Measurements from ENCODE around the gene PRKCA.
"Not testable (repeated sequence)": the region's sequence is repeated elsewhere in the genome, so short reads cannot be mapped to it uniquely, and the experiment has no call there.

Gene PRKCA

GRCh38 chr17:66381701-66382362, 79.4 kb downstream of the PRKCA start:
- H3K4me3 Mint-ChIP-seq: no peak overlapping the region

DNA sequence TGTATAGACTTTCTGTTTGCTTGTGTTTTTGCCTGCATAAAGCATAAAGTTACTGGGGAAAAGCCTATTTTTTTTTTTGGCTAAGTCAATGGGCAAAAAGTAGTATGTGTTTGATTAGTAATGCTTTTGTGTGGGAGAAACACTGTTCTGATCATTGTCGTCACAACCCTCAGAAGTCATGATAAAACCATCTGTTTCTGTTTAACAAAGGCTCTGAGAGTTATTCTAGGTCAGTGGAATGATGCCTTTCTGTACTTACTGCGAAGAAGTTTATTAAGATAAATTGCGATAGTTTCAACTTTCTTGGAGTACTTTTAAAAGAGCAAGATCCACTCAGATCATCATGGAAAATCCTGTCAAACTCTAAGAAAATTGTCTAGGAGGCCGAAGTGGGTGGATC, 80.9 kb downstream of the PRKCA start:
- H3K9me3 Mint-ChIP-seq: no peaks in the 10 kb centered on the region
- peaks cover 36% of the 10 kb centered on the region for H3K4me1 Mint-ChIP-seq (ENCODE audit: low read depth)
- H3K4me3 Mint-ChIP-seq: no peak overlapping the region

More at GRCh38 chr17:66381701-66382362, 79.4 kb downstream of the PRKCA start:
- no peaks in the 10 kb centered on the region for H3K9me3 Mint-ChIP-seq
- peaks cover 23% of the 10 kb centered on the region for H3K4me1 Mint-ChIP-seq (ENCODE audit: low read depth)
- no peaks in the 10 kb centered on the region for H3K27me3 Mint-ChIP-seq (ENCODE audit: low read depth)
- H3K27ac Mint-ChIP-seq: no peak overlapping the region
- peaks cover 2% of the 10 kb centered on the region for H3K36me3 Mint-ChIP-seq (ENCODE audit: low read depth)

GRCh38 chr17:66386498-66387351, 84.3 kb downstream of the PRKCA start:
- no peak overlapping the region for H3K4me3 Mint-ChIP-seq
- H3K36me3 Mint-ChIP-seq (ENCODE audit: low read depth): peaks cover 26% of the 10 kb centered on the region
- H3K27me3 Mint-ChIP-seq (ENCODE audit: low read depth): no peaks in the 10 kb centered on the region
- H3K9me3 Mint-ChIP-seq: no peaks in the 10 kb centered on the region
- H3K4me1 Mint-ChIP-seq (ENCODE audit: low read depth): peaks cover 43% of the 10 kb centered on the region
- no peak overlapping the region for H3K27ac Mint-ChIP-seq

More for the DNA sequence above, 80.9 kb downstream of the PRKCA start:
- Mint-ChIP-seq H3K27me3 (ENCODE audit: low read depth) (no peaks in the 10 kb centered on the region), H3K36me3 (ENCODE audit: low read depth) (peaks cover 12% of the 10 kb centered on the region), H3K27ac (no peak overlapping the region)

DNA sequence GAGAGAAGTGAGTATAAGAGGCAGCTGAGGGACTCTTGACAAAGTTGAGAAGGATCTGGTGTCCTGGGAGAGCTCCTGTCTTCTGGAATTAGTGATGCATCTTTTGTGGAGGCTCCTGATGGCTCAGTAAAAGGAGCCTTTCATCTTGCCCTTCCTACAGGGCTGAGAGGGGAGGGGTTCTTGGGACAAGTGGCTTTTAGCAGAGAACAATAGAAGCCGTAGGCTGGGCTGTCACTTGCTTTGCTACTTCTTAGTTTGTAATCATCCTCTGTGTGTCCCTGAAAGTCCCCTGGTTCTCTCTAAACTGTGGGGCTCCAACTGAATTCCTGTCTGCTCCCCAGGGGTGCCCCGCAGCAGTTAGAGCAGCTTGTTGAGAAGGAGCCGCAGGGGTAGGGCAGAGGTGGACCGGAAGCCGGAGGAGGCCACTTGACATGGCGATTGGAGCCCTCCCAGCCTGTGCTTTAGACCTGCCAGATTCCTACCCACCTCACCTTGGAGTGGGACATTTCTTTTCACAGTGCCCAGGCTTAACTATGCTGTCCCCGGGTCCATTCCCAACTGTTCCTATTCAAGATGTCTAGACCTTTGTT, 85.1 kb downstream of the PRKCA start:
- Mint-ChIP-seq H3K36me3 (ENCODE audit: low read depth) (peaks cover 30% of the 10 kb centered on the region), H3K27ac (no peak overlapping the region), H3K4me3 (no peak overlapping the region), H3K4me1 (ENCODE audit: low read depth) (peaks cover 47% of the 10 kb centered on the region), H3K9me3 (no peaks in the 10 kb centered on the region), H3K27me3 (ENCODE audit: low read depth) (no peaks in the 10 kb centered on the region)

DNA sequence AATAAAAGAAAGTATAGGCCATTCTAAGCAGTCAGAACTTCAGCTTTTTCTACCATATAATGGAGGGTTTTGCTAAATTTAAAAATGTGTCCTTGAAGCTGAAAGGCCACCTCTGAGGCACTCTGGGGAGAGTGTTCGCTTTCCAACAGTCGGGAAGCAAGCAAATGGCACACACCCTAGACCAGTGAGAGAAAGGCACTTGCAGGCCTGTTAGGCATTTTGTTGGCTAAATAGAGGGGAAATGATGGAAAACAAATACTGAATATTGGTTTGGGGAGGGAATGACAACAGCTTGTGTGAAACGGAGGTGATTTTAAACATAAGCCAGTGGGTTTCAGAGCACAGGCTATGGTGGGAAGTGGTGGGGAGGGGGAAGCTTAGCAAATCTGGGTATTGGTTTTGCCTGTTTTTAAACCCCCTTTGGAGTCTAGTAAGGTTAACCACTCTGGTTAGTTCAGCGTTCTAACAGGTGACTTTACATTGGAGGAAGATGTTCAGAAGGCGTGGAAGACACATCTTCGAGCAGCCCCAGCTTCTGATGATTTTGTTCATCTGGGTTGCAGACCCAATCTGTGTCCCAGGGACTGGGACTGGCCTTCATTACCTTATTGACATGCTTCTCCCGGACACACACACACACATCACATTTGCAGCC, 90.5 kb downstream of the PRKCA start:
- Mint-ChIP-seq H3K9me3 (no peaks in the 10 kb centered on the region), H3K27me3 (ENCODE audit: low read depth) (no peaks in the 10 kb centered on the region), H3K4me1 (ENCODE audit: low read depth) (peaks cover 49% of the 10 kb centered on the region), H3K4me3 (no peak overlapping the region), H3K36me3 (ENCODE audit: low read depth) (peaks cover 42% of the 10 kb centered on the region), H3K27ac (no peak overlapping the region)

- H3K4me1 Mint-ChIP-seq (ENCODE audit: low read depth): peaks cover 53% of the 10 kb centered on the region
- peaks cover 36% of the 10 kb centered on the region for H3K36me3 Mint-ChIP-seq (ENCODE audit: low read depth)
- H3K9me3 Mint-ChIP-seq: peaks cover 2% of the 10 kb centered on the region
- no peak overlapping the region for H3K4me3 Mint-ChIP-seq
- H3K27ac Mint-ChIP-seq: no peak overlapping the region
- no peaks in the 10 kb centered on the region for H3K27me3 Mint-ChIP-seq (ENCODE audit: low read depth)
Observed at GRCh38 chr17:66395961-66396360, 93.5 kb downstream of the PRKCA start.

GRCh38 chr17:66397486-66397885, 95.1 kb downstream of the PRKCA start:
- Mint-ChIP-seq H3K27me3 (ENCODE audit: low read depth) (no peaks in the 10 kb centered on the region), H3K36me3 (ENCODE audit: low read depth) (peaks cover 40% of the 10 kb centered on the region), H3K27ac (peak overlapping the region; percentile 23), H3K4me1 (ENCODE audit: low read depth) (peaks cover 58% of the 10 kb centered on the region), H3K4me3 (peak overlapping the region; percentile 4), H3K9me3 (peaks cover 3% of the 10 kb centered on the region)

GRCh38 chr17:66398059-66398458, 95.6 kb downstream of the PRKCA start:
- peaks cover 3% of the 10 kb centered on the region for H3K9me3 Mint-ChIP-seq
- H3K27me3 Mint-ChIP-seq (ENCODE audit: low read depth): no peaks in the 10 kb centered on the region
- peak overlapping the region; percentile 80 for H3K27ac Mint-ChIP-seq
- peak overlapping the region; percentile 69 for H3K4me3 Mint-ChIP-seq
- peaks cover 60% of the 10 kb centered on the region for H3K4me1 Mint-ChIP-seq (ENCODE audit: low read depth)
- peaks cover 38% of the 10 kb centered on the region for H3K36me3 Mint-ChIP-seq (ENCODE audit: low read depth)

DNA sequence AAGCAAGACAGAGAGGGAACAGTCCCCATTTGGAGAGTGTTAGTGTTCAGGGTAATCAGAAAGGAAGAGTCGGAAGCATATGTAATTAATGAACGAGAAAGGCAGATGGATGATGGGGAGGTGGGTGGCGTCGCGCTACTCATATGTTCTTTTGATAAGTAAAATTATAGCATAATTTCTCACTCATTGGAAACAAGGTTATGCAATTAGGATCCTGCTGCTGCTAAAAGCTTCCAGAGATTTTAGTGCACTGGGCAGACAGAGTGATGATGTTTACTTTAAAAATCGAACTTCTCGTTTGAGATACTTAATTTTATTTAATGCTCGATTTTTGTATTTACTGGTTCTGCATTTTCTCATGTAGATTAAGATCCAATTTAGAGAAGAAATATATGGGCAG, 96.2 kb downstream of the PRKCA start:
- Mint-ChIP-seq H3K27me3 (ENCODE audit: low read depth) (no peaks in the 10 kb centered on the region), H3K27ac (peak overlapping the region; percentile 80), H3K9me3 (peaks cover 3% of the 10 kb centered on the region), H3K36me3 (ENCODE audit: low read depth) (peaks cover 35% of the 10 kb centered on the region), H3K4me1 (ENCODE audit: low read depth) (peaks cover 66% of the 10 kb centered on the region), H3K4me3 (peak overlapping the region; percentile 69)

GRCh38 chr17:66399441-66399840, 97.0 kb downstream of the PRKCA start:
- H3K9me3 Mint-ChIP-seq: peaks cover 3% of the 10 kb centered on the region
- peak overlapping the region; percentile 69 for H3K4me3 Mint-ChIP-seq
- peaks cover 30% of the 10 kb centered on the region for H3K36me3 Mint-ChIP-seq (ENCODE audit: low read depth)
- H3K4me1 Mint-ChIP-seq (ENCODE audit: low read depth): peaks cover 70% of the 10 kb centered on the region
- H3K27ac Mint-ChIP-seq: peak overlapping the region; percentile 80
- no peaks in the 10 kb centered on the region for H3K27me3 Mint-ChIP-seq (ENCODE audit: low read depth)

- Mint-ChIP-seq H3K27ac (peak overlapping the region; percentile 80), H3K4me3 (peak overlapping the region; percentile 25), H3K36me3 (ENCODE audit: low read depth) (peaks cover 25% of the 10 kb centered on the region), H3K4me1 (ENCODE audit: low read depth) (peaks cover 72% of the 10 kb centered on the region)
- not testable (repeated sequence) for H3K9me3 Mint-ChIP-seq; H3K27me3 Mint-ChIP-seq (ENCODE audit: low read depth)
Observed at GRCh38 chr17:66400041-66400688, 97.8 kb downstream of the PRKCA start.

DNA sequence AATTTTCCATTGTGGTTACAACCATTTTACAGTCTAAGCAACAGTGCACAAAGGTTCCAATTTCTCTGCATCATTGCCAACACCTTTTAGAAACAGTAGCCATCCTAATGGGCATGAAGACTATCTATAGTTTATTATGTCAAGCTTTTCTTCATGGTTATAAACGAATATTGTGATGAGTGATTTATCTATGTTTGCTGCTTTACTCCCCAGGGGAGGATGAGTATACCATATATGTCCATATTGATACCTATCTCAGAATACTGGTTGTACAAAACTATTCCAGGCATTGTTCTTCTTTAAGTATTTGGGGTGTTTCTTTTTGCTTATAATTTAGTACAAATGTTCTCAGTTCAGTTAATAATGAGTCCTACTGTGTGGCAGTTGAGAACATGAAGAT, 98.3 kb downstream of the PRKCA start:
- H3K27ac Mint-ChIP-seq: peak overlapping the region; percentile 74
- peaks cover 28% of the 10 kb centered on the region for H3K36me3 Mint-ChIP-seq (ENCODE audit: low read depth)
- H3K4me3 Mint-ChIP-seq: peak overlapping the region; percentile 24
- H3K9me3 Mint-ChIP-seq: peaks cover 3% of the 10 kb centered on the region
- peaks cover 74% of the 10 kb centered on the region for H3K4me1 Mint-ChIP-seq (ENCODE audit: low read depth)
- no peaks in the 10 kb centered on the region for H3K27me3 Mint-ChIP-seq (ENCODE audit: low read depth)

GRCh38 chr17:66401364-66401763, 99.0 kb downstream of the PRKCA start:
- H3K9me3 Mint-ChIP-seq: peaks cover 3% of the 10 kb centered on the region
- H3K27ac Mint-ChIP-seq: peak overlapping the region; percentile 34
- H3K36me3 Mint-ChIP-seq (ENCODE audit: low read depth): peaks cover 28% of the 10 kb centered on the region
- peak overlapping the region; percentile 6 for H3K4me3 Mint-ChIP-seq
- H3K4me1 Mint-ChIP-seq (ENCODE audit: low read depth): peaks cover 77% of the 10 kb centered on the region
- H3K27me3 Mint-ChIP-seq (ENCODE audit: low read depth): no peaks in the 10 kb centered on the region
